Common myeloid progenitor, CD34-positive (primary cell): ENCODE measurements around the gene GUCD1.

Experiments used
- CTCF ChIA-PET: fragments of 350-600 bp; sonication (Branson Sonifier 250); formaldehyde crosslinking; loops from one replicate; lab custom pipeline; 2021; ENCODE audit warnings: antibody characterized with exemption; lab: Charles Lee
- POLR2A ChIA-PET: fragments of 350-600 bp; sonication (Branson Sonifier 250); formaldehyde crosslinking; loops from one replicate; lab custom pipeline; 2021; ENCODE audit warnings: antibody characterized with exemption; lab: Charles Lee
- DNase-seq, 3 donors: peaks; one replicate each; pipeline versions ENCODE4 v3.0.0 to v3.0.0-alpha.2; 2013
- H3K27ac ChIP-seq, 2 experiments: 1 replicate in 1 of 2; 2 replicates in 1 of 2; pipeline ENCODE4 v1.7.0; 2013; ENCODE audit warnings: inconsistent platforms in 2 of 2, low read length in 2 of 2, mild to moderate bottlenecking in 2 of 2, low read depth in 1 of 2, moderate library complexity in 1 of 2; ENCODE audit not compliant: severe bottlenecking in 2 of 2, insufficient read depth in 1 of 2, poor library complexity in 1 of 2
- H3K27me3 ChIP-seq, 5 experiments: replicated peaks in 2 of 5; 1 replicate in 3 of 5; 2 replicates in 2 of 5; pipeline versions ENCODE4 v1.6.1 to v1.7.0; 2013; ENCODE audit warnings: low read length in 4 of 5, mild to moderate bottlenecking in 2 of 5, moderate library complexity in 2 of 5, inconsistent platforms in 1 of 5; ENCODE audit not compliant: insufficient read depth in 5 of 5, control insufficient read depth in 4 of 5
- H3K36me3 ChIP-seq, 4 experiments: 1 replicate in 2 of 4; 2 replicates in 2 of 4; pipeline versions ENCODE4 v1.6.1 to v1.7.0; 2013; ENCODE audit warnings: low read length in 3 of 4, control low read depth in 1 of 4, mild to moderate bottlenecking in 1 of 4; ENCODE audit not compliant: control insufficient read depth in 4 of 4, insufficient read depth in 4 of 4
- H3K4me1 ChIP-seq, 4 experiments: 1 replicate in 3 of 4; 2 replicates in 1 of 4; pipeline versions ENCODE4 v1.6.1 to v1.7.1; 2013; ENCODE audit warnings: low read length in 3 of 4, mild to moderate bottlenecking in 3 of 4, control low read depth in 1 of 4, inconsistent platforms in 1 of 4, moderate library complexity in 1 of 4; ENCODE audit not compliant: control insufficient read depth in 4 of 4, insufficient read depth in 4 of 4; ENCODE audit errors: control extremely low read depth in 1 of 4
- H3K4me3 ChIP-seq, 7 experiments: 1 replicate in 4 of 7; 2 replicates in 3 of 7; pipeline versions ENCODE4 v1.5.1 to v1.7.0; 2013; ENCODE audit warnings: mild to moderate bottlenecking in 7 of 7, low read length in 6 of 7, moderate library complexity in 6 of 7, inconsistent platforms in 2 of 7, low read depth in 2 of 7, control low read depth in 1 of 7; ENCODE audit not compliant: insufficient read depth in 4 of 7, control insufficient read depth in 1 of 7; ENCODE audit errors: extremely low read depth in 1 of 7
- H3K9me3 ChIP-seq, 5 experiments: 1 replicate in 4 of 5; 2 replicates in 1 of 5; pipeline versions ENCODE4 v1.6.1 to v1.7.1; 2013; ENCODE audit warnings: low read length in 4 of 5, mild to moderate bottlenecking in 2 of 5, inconsistent platforms in 1 of 5, low read depth in 1 of 5, moderate library complexity in 1 of 5; ENCODE audit not compliant: control insufficient read depth in 4 of 5, insufficient read depth in 2 of 5; ENCODE audit errors: control extremely low read depth in 1 of 5
- WGBS: methylation state at CpG from one replicate; pipeline ENCODE4 v1.1.5; 2013; ENCODE audit not compliant: insufficient coverage; 5-methylcytosine and 5-hydroxymethylcytosine counted together

The GUCD1 gene

DNA sequence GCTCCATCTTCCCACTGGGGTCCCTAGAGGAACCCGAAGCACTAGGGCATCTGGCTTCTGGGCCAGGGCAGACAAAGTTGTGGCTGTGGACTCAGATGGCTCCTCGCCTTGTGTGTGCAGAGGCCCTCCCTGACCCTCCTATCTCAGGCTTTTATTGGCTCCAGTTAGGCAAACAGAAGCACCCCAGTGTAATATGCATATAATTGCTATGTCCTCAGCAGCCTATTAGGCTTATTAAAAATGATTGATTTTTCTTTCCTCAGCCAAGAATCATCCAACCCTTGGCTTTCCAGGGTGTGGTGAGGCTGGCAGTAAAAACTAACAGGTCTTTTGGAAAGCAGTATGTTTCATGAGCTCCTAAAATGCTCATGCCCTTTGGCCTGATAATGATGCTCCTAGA, 37.5 kb downstream of the GUCD1 start:
- no peaks in the 10 kb centered on the region for H3K27me3 ChIP-seq
- H3K27ac ChIP-seq: no peak overlapping the region
- POLR2A ChIA-PET: interaction anchor here (0.7 to 1.1 kb wide), 2 partner anchors 84 to 175 kb away, joined by 3 read pairs; no protein-coding TSS in a partner anchor
- CTCF ChIA-PET: interaction anchor here (0.7 to 1.9 kb wide), 8 partner anchors 10 to 192 kb away, joined by 3 to 6 read pairs (median 4); partner anchors contain the start of gene ADORA2A
- no peak for DNase-seq
- peaks cover 15 to 67% (median 48%) of the 10 kb centered on the region in 4 experiments for H3K4me1 ChIP-seq
- 100% methylated on average over 2 of the region's 2 CpGs for WGBS
- H3K36me3 ChIP-seq: no peaks in the 10 kb centered on the region
- no peak overlapping the region for H3K4me3 ChIP-seq
- H3K9me3 ChIP-seq: no peaks in the 10 kb centered on the region

DNA sequence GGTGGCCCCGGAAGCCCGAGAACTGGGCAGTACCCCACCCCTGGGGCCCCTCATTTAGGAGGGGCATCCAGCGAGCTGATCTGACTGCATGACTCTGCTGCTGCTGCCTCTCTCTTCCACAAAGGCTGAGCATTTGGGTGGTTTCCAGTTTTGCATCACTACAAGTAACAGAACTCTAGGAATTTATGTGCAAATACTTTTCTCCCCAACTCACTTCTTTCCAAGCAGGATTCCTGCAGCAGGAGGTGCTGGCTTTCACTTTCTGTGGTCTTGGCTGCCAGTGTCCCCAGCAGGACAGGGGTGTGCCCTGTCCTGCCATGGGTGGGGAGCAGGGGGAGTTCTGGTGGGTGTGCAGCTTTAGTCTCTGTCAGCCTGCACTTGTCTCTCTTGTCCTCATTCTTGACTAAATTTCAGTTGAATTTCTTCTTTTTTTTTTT, 38.6 kb downstream of the GUCD1 start:
- H3K4me1 ChIP-seq: peaks cover 22 to 67% (median 49%) of the 10 kb centered on the region in 4 experiments

DNA sequence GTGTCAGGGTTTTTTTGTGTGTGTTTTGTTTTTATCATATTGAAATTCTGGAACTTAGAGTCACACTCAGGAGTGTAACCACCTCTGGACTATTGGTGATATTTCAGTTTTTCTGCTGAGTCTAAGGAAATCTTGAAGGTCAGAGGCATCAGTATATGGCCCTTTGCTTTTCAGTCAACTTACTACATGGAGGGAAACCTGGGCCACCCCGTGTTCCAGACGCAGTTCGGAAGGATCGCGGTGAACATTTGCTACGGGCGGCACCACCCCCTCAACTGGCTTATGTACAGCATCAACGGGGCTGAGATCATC, 40.0 kb downstream of the GUCD1 start:
- WGBS: 92% methylated on average over 8 of the region's 8 CpGs
- Histone ChIP-seq H3K36me3 (no peaks in the 10 kb centered on the region), H3K9me3 (no peaks in the 10 kb centered on the region), H3K27me3 (no peaks in the 10 kb centered on the region), H3K27ac (no peak overlapping the region), H3K4me1 (peaks cover 30 to 76% (median 59%) of the 10 kb centered on the region in 4 experiments), H3K4me3 (no peak overlapping the region)
- ChIA-PET CTCF (interaction anchor here (0.9 to 3.1 kb wide), 6 partner anchors 8 to 93 kb away, joined by 3 to 18 read pairs (median 4); no protein-coding TSS in a partner anchor), POLR2A (no interaction called here)
- DNase-seq: no peak

More for the DNA sequence above, 38.6 kb downstream of the GUCD1 start:
- CTCF ChIA-PET: interaction anchor here (1.0 to 3.1 kb wide), 4 partner anchors 10 to 89 kb away, joined by 3 to 18 read pairs (median 5); partner anchors contain the start of gene ADORA2A
- peak in 2 of 3 donors; percentile 85 to 89 for DNase-seq
- Histone ChIP-seq H3K27ac (no peak overlapping the region), H3K4me3 (no peak overlapping the region), H3K36me3 (no peaks in the 10 kb centered on the region), H3K9me3 (no peaks in the 10 kb centered on the region), H3K27me3 (no peaks in the 10 kb centered on the region)
- 5% methylated on average over 3 of the region's 3 CpGs for WGBS
- POLR2A ChIA-PET: interaction anchor here (1.0 kb wide), 1 partner anchor 22 kb away, joined by 3 read pairs; no protein-coding TSS in a partner anchor

DNA sequence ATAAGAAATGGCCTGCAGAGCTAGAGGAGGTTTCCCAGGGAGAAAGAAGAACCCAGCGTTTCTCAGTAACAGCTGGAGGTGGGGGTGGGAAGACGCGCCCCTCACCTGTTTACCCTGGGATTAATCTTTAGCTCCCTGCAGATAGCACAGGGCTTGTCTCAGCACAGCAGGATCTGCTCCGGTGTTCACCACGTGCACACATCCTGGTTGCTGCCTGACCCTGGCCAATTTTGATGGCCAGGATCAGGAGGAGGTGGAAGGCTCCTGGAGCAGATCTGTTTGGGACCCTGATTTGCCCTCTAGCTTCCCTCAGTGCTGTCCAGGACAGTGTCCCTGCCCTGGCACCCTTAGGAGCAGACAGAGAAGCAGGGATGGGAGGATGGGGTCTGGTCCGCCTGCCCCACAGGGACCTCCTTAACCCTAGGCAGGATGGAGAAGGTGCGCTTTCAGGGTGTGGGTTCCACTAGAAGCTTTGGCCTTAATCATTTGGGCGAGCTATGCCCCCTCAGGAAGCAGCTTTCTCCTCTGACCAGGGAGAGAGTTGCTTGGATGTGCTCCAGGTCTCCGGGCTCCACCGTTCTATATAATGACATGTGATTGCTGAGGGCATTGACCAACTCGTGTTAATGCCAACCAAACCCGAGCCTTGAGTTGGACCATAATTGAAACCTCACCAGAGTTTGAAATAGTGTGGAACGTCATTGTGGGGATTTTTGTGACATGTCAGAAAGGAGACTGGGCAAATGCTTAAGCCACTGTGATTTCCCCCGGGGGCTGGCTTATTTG, 40.5 kb downstream of the GUCD1 start:
- ChIA-PET POLR2A (no interaction called here), CTCF (interaction anchor here (0.9 to 3.1 kb wide), 6 partner anchors 8 to 192 kb away, joined by 3 to 18 read pairs (median 4); no protein-coding TSS in a partner anchor)

DNA sequence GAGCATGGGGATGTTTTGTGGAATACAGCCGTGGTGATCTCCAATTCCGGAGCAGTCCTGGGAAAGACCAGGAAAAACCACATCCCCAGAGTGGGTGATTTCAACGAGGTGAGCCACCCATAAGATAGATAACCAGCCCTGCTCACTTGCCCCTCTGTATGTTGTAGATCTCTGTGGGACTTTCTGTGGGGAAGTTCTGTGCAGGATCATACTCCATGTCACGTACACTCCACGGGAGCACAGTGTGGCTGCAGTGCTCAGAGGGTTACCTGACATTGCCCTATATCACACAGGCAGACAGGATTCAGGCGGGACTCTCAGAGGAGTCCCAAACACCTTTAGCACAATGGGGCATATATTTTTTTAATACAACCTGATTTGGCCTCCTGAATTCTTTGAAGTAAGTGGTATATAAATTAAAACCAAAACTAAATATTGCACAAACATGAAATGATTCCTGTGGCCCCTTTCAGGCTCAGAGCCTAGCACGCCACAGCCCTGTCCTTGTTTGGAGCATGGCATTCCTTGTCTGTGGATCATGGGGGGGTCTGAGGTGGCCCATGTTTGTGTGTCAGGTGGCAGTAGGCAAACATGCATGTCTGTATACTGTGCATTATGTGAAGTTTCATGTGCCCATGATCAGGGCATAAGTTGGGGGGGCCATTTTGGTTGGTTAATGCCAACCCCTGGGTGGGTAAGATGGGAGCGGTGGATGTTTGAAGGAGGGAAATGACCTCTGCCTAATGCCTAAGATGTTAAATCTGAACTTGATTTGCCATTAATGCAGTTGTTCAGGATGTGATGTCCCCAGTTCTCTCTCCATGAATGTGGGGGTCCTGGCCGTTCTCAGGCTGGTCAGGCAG, 41.3 kb downstream of the GUCD1 start:
- Histone ChIP-seq H3K4me3 (no peak overlapping the region), H3K36me3 (no peaks in the 10 kb centered on the region), H3K27ac (no peak overlapping the region), H3K27me3 (no peaks in the 10 kb centered on the region), H3K4me1 (peaks cover 28 to 73% (median 53%) of the 10 kb centered on the region in 4 experiments), H3K9me3 (no peaks in the 10 kb centered on the region)
- POLR2A ChIA-PET: no interaction called here
- DNase-seq: no peak
- CTCF ChIA-PET: interaction anchor here (0.9 to 3.1 kb wide), 7 partner anchors 10 to 191 kb away, joined by 3 to 18 read pairs (median 5); no protein-coding TSS in a partner anchor
- WGBS: 98% methylated on average over 5 of the region's 9 CpGs

More for the DNA sequence above, 40.5 kb downstream of the GUCD1 start:
- DNase-seq: peak in 1 of 3 donors; percentile 17
- Histone ChIP-seq H3K36me3 (no peaks in the 10 kb centered on the region), H3K4me3 (no peak overlapping the region), H3K9me3 (no peaks in the 10 kb centered on the region), H3K27me3 (no peaks in the 10 kb centered on the region), H3K4me1 (peaks cover 32 to 76% (median 58%) of the 10 kb centered on the region in 4 experiments), H3K27ac (no peak overlapping the region)
- 65% methylated on average over 12 of the region's 14 CpGs for WGBS

DNA sequence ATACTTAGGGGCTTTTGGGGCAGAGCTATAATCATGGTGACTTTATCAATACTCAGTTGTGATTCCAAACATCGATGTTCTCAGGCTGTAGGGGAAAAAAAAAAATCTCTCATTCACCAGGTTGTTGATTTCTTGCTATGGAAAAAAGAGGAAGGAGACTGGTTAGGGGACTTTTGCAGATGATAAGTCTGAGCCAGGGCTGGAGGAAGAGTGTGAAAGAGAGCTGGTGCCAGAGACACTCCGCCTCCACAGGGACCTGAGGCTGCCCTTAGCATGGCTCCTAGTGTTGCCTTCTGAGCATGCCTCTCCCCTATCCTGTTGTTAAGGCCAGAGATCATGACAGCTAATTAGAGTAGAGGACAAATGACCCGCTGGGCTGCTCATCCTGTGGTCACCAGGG, 42.9 kb downstream of the GUCD1 start:
- no peaks in the 10 kb centered on the region for H3K36me3 ChIP-seq
- ChIA-PET POLR2A (interaction anchor here (0.5 kb wide), 1 partner anchor 45 kb away, joined by 3 read pairs; no protein-coding TSS in a partner anchor), CTCF (interaction anchor here (0.7 to 1.6 kb wide), 5 partner anchors 9 to 329 kb away, joined by 3 to 6 read pairs (median 6); no protein-coding TSS in a partner anchor)
- WGBS: 0% methylated on average over 1 of the region's 3 CpGs
- H3K27ac ChIP-seq: no peak overlapping the region
- H3K4me1 ChIP-seq: peaks cover 24 to 71% (median 54%) of the 10 kb centered on the region in 4 experiments
- no peaks in the 10 kb centered on the region for H3K27me3 ChIP-seq
- H3K9me3 ChIP-seq: no peaks in the 10 kb centered on the region
- peak in 2 of 3 donors; percentile 86 to 89 for DNase-seq
- H3K4me3 ChIP-seq: peak overlapping the region in 3 of 7 experiments; percentile 1 to 50 (median 48)
